Measurements from ENCODE around the gene RREB1.

Gene RREB1

GRCh38 chr6:7189101-7189758 is 81.5 kb downstream of the RREB1 start:
- TF ChIP-seq CTCF (IDR thresholded peaks at IDR 0.05; ENCODE audit: low read depth, low read length): no peak
- DNase-seq (ENCODE audit: extremely low read depth, low read depth): no peak

GRCh38 chr6:7190791-7191190 is 83.0 kb downstream of the RREB1 start:
- DNase-seq (ENCODE audit: extremely low read depth, low read depth): no peak
- no peak for TF ChIP-seq CTCF (IDR thresholded peaks at IDR 0.05; ENCODE audit: low read depth, low read length)

GRCh38 chr6:7193122-7193521 is 85.4 kb downstream of the RREB1 start:
- no peak for TF ChIP-seq CTCF (IDR thresholded peaks at IDR 0.05; ENCODE audit: low read depth, low read length)
- DNase-seq (ENCODE audit: extremely low read depth, low read depth): no peak

- no peak for DNase-seq (ENCODE audit: extremely low read depth, low read depth)
- no peak for TF ChIP-seq CTCF (IDR thresholded peaks at IDR 0.05; ENCODE audit: low read depth, low read length)
Observed at GRCh38 chr6:7194657-7195056, 86.9 kb downstream of the RREB1 start.

- no peak for DNase-seq (ENCODE audit: extremely low read depth, low read depth)
- no peak for TF ChIP-seq CTCF (IDR thresholded peaks at IDR 0.05; ENCODE audit: low read depth, low read length)
Observed at GRCh38 chr6:7195339-7196018, 87.7 kb downstream of the RREB1 start.

DNA sequence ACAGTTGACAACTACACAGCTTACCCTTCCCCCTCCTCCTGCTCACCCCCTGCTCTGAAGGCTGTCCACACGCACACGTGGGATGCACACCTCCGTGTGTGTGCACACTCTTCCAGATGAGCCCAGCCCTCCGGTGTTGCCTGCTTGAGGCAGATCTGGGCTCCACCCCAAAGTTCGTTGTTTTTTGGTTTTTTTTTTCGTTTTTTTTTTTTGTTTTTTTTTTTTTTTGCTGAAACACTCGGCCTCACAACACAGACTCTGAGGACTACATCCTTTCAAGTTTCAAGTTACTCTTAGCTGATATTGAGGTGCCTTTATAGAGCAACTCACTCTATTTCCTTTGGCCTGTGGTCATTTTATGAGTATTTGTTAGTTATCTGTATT is 88.2 kb downstream of the RREB1 start:
- TF ChIP-seq CTCF (IDR thresholded peaks at IDR 0.05; ENCODE audit: low read depth, low read length): no peak

GRCh38 chr6:7196685-7197283 is 89.0 kb downstream of the RREB1 start:
- no peak for TF ChIP-seq CTCF (IDR thresholded peaks at IDR 0.05; ENCODE audit: low read depth, low read length)
- no peak for DNase-seq (ENCODE audit: extremely low read depth, low read depth)

More for the DNA sequence above, 88.2 kb downstream of the RREB1 start:
- no peak for DNase-seq (ENCODE audit: extremely low read depth, low read depth)
